22Rv1 (cell line): Measurements from ENCODE around the gene ASCL5.

Experiments
- CTCF ChIP-seq: fragments of 450-650 bp; IDR thresholded peaks from 2 replicates; pipeline ENCODE4 v1.5.1; 2017; ENCODE audit warnings: mild to moderate bottlenecking
- ZFX ChIP-seq: fragments of 450-650 bp; IDR thresholded peaks from 2 replicates; pipeline ENCODE4 v1.6.1; 2017; ENCODE audit warnings: antibody characterized with exemption, borderline replicate concordance

- no peak for TF ChIP-seq CTCF
- TF ChIP-seq ZFX: no peak
Measured at GRCh38 chr1:201066986-201067385, 60.0 kb downstream of the ASCL5 start.
